NCI-H2029 (cell line): ENCODE data around the gene TCF15.

Experiments
- DNase-seq: peaks from one replicate; lab custom pipeline; 2025; lab: John Stamatoyannopoulos, UW

TCF15 gene

DNA sequence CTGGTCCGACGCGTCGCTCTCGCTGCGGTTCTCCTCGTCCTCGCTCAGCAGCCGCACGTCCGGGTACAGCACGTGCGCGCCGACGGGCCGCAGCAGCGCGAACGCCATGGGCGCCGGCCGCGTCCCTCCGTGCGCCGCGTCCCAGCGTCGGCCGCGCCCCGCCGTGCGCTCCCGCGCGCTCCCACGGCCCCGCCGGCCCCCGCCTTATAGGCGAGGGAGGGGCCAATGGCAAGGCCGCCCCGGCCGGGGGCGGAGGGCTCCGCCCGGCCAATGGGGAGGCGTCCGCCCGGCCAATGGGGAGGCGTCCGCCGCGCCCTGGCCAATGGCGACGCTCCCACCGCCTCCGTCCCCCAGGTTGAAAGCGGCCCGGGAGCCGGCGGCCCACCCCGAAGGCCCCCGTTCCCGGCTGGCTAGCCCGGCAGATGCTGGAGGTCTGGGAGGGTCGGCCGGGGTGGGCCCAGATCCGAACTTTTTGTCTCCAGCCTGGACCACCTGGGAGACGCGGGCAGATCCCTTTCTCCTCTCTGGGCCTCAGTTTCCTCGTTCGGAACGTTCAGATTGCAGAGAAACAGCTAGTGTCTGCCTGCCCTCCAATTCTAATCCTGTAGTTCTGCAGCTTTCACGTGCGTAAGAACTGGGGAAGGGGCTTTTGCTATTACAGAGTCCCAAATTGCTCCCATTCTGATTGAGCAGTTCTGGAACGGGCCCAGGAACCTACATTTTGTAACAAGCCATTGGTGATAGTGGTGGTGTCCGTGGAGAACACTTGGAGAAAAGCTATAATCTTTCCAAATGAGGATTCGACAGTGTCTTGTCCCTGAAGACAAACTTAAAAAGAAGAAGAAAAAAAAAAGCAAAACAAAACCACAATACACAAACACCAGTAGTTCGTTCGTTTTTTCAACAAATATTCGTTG is at the start of gene TCF15:
Gene TCF15 (minus strand): TSS at position 180 of the 917 bp plus-strand sequence. CDS start 72 bp downstream, at position 108.
- no peak for DNase-seq

- DNase-seq, result no peak
Observed at GRCh38 chr20:658731-659291, 48.7 kb upstream of the TCF15 start.

DNA sequence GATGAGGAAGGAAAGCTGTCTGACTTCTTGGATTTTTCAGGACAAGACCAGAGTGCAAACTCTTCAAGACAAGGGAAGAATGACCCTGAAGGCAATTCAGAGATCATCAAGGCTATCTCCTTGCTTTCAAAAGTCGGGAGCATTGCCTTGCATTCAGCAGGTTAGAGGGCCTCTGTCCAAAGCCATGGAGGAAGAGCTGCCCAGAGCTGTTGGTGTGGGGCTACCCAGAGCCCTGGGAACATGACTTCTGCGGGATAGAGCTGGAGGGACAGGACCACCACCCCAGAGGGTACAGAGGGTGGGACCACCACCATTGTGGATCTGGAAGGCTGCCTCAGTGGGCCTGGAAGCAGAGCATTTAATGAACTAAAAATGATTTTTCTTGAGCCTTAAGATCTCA is 48.1 kb upstream of the TCF15 start:
- DNase-seq, result no peak

DNA sequence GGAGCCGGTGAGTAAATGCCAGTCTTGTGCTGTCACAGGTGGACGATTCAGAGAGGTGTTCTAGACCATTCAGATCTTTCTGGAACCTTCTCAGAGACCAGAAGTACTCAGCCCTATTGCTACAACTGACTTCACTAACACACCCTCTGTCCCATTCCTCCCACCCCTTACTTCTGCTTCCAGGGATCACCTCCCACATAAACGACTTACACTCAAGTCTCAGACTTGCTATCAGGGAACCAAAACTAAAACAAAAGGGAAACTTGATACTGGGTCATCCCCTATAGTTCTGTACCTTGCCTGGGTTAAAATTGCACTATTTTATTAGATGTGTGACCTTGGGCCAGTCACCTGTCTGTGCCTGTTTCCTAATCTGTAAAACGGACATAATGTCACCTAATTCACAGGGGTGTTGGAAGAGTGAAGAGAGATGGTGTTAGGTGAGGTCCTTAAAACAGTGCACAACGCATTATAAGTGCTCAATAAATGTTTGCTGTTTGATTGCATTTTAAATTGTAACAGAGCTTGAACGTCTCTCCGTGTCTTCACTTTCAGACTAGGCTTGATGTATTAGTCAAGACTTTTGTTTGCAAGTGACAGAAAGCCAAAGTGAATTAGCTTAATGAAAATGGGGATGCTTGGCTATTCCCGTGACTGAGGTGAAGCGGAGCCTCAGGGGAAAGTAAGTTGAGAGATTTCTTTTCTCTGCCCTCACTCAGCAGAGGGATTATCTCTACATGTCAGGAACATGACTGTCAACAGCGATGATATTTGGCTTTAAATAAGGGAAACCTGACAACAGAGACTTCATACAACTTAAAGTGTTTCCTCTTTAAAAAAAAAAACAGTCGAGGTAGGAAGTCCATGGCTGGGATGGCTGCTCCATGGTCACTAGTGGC is 45.9 kb upstream of the TCF15 start:
- DNase-seq, result no peak

DNA sequence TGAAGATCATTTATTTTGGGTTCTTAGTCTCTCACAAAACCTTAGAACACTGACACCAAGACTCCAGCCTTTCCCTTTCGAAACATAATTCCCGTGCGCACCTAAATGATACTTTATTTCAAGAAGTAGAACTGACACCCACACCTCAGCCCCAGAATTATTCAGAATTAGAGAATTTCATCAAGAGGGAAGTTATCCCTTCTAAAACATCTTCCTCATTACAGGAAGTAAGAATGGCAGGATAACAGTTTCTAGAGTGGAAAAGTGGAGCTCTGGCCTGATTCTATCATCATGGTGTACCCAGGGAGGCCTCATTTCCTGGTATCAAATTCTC is 44.3 kb upstream of the TCF15 start:
- DNase-seq, result no peak

GRCh38 chr20:653590-654416 is 43.7 kb upstream of the TCF15 start:
- no peak for DNase-seq

DNA sequence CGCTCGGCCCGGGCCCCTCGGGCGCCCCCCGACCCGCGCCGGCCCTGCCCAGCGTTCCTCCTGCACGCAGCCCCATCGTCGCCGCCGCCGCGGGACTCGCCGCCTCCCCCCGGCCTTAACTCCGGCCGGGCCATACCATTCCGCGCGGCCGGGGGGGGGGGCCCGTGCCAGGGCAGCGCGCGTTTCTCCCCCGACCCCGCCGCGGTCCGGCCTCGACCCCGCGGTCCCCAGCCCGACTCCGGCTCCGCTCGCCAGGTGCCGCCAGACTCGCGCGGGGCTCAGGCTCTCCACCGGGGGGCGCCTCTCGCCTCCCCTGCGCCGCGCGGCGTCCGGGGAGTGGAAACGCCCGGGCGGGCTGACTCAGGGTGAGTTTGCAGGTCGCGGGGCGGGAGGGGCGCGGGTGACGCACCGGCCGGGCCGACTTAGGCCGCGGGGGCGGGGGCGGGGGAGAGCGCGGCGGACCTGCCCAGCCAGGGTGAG is 43.0 kb upstream of the TCF15 start, which contains the start of gene SRXN1:
Gene SRXN1 (minus strand): TSS at position 91 of the 480 bp plus-strand sequence. CDS start 15 bp downstream, at position 76.
- DNase-seq, result peak; percentile 48

- DNase-seq, result no peak
Observed at GRCh38 chr20:652615-653109, 42.6 kb upstream of the TCF15 start.

- DNase-seq, result no peak
Observed at GRCh38 chr20:651713-652614, 41.9 kb upstream of the TCF15 start.

GRCh38 chr20:650954-651353 is 40.8 kb upstream of the TCF15 start:
- DNase-seq, result no peak

DNA sequence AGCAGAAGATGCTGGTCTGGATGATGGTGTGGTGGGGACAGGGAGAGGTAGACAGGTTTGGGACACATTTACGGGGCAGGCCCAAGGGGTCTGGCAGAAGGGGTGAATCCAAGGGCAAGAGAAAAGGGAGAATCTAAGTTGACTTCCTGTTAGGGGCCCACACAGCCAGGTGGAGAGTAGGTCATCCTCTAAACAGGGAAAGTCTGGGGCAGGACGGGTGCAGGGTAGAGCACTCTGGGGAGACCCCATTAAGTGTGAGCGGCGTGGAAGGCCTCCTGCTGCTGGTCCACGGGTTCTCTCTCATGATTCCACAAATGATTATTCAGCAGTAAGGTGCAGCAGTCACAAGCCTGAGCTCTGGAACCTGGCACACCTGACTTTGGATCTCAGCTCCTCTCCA is 40.2 kb upstream of the TCF15 start:
- DNase-seq, result no peak

DNA sequence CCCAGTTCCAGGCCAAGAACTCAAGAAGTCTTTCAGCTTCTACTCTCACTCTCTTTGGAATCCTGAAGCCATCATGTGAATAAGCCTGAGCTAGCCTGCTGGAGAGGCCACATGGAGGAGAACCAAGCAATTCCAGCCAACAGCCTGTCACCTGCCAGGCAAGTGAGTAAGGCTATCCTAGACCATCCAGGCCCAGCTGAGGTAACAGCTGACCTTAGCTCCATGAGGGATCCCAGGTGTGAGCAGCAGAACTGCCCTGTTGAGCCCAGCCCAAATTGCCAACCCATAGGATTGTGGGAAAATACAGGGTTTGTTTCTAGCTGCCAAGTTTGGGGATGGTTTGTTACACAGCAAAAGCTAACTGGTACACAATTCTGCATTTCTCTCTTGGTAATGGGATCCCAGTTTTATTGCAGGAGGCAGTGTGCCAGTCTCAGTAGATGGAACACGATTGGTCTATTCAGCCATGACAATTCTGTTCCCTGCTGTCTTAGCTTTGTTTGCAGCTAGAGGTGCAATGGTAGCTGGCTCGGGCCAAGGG is 37.4 kb upstream of the TCF15 start:
- no peak for DNase-seq

- DNase-seq, result no peak
Observed at GRCh38 chr20:646868-647233, 36.7 kb upstream of the TCF15 start.

DNA sequence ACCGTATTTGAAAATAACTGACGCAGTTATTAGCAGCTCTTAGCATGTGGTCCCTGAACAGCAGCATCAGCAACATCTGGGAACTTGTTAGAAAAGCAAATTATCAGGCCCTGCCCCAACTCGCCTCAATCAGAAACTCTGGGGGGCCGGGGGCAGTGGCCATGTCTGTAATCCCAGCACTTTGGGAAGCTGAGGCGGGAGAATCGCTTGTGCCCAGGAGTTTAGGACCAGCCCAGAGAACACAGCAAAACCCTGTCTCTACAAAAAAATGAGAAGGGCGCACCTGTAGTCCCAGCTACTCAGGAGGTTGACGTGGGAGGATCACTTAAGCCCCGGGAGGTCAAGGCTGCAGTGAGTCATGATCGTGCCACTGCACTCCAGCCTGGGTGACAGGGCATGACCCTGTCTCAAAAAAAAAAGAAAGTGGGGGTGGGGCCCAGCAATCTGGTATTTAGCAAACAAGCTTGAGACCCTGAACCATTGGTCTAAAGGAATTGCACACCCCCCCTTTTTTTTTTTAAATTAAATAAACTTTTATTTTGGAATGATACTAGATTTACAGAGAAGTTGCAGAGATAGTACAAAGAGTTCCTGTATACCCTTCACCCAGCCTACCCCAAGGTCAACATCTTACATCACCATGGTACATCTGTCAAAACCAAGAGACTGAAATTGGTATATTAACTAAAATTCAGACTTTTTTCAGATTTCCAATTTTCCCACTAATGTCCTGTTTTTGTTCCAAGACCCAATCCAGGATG is 36.2 kb upstream of the TCF15 start:
- no peak for DNase-seq

GRCh38 chr20:645318-646106 is 35.4 kb upstream of the TCF15 start:
- DNase-seq, result peak; percentile 44

GRCh38 chr20:644692-645317 is 34.7 kb upstream of the TCF15 start:
- DNase-seq, result no peak

DNA sequence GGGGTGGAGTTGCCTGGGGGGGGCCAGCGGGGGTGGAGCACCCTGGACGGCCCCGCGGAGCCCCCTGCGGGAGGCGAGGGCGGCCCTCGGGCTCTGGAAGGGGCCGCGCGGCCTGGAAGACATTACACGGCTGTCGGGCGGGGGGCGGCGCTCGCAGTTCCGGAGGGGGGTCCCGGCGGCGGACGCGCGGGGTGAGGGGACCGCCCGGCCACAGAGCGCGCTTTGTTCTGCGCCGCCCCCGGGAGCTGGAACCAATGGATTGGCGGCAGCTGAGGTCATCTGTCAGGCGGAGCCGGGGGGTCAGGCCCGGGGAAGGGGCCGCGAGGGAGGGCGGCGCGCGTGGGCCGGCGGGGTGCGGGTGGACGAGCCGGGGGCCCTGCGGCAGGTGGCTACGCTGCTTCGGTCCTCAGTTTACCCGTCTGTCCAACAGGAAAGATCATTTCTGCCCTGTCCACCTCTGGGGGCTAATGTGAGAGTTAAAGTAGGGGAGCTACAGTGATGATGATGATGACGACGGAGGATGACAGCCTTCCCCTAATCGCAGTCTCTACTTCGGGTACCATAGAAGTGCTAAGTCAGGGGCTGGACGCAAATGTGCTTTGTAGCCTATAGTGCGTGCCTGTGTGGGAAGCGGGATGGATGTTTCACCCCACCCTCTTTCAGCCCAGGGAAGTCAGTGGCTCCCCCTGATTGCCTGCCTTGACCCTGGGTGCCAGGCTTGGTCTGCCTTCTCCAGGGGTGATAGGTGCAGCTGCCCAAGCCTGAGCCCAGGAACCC is 32.5 kb upstream of the TCF15 start:
- DNase-seq, result no peak
